Activated CD8-positive, alpha-beta memory T cell treated with anti-CD3 and anti-CD28 coated beads for 48 hours (primary cell): Measurements from ENCODE around the gene CHN1.

Experiments used
- DNase-seq, 3 experiments: peaks; one replicate each; pipeline ENCODE4 v3.0.0-alpha.2; 2020; ENCODE audit warnings: low read depth in 2 of 3, low spot score in 2 of 3

Gene CHN1

DNA sequence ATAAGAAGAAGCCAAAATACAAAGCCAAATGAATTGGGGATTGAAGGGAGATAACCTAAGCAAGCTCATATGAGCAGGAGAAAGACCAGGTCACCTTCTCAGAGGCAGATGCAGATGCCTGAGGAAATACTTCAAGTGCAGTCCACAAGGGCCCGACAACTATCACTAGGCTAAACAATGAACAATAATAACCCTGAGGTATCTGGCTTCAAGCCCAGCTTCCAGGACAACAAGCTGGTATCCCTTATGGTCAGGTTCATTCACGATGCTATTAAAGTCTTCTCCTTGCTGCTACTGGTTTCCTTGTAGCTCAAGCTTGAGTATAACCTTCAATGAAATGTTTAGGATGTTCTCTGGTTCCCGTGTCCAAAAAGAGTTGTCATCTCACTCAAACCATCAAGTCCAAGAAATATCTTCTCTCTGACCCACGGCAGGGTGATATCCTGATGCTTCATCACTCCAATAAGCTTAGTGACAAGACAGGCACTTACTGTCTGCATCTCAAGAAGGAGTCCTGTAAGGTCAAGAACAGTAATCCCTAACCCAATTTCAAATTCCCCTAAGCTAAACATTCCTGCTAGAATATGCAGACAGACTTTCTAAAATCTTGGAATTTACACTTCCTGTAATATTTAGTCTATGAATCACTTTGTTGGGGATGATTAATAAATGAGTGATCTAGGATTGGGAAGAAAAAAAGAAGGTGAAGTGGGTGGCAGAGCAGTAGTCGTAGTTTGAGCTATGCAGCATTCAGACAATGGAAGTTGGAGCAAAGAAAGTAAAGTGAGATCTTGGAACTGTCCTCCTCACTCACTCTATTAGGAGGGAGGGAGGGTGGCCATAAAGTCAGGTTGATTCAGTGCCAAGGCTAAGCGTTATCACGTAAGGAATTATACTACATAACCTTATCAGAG, 33.1 kb downstream of the CHN1 start:
- DNase-seq: no peak

DNA sequence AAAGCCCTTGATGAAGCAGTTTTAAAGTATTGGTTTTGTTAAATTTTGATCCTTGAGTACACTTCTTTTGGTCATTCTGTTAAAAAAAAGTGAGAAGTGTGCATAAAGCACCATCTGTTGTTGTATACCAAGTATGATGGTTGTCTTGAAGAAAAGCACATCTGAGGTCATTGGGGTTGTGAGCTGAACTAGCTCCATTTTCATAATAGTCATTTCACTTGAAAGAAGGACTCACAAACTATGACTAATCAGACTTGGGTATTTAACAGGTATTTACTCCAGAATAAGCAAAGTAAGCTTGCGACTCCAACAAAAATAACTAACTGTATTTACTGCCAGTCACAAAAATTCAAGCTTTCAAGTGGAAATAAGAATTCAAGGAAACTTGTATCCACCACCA, 35.1 kb downstream of the CHN1 start:
- no peak for DNase-seq

DNA sequence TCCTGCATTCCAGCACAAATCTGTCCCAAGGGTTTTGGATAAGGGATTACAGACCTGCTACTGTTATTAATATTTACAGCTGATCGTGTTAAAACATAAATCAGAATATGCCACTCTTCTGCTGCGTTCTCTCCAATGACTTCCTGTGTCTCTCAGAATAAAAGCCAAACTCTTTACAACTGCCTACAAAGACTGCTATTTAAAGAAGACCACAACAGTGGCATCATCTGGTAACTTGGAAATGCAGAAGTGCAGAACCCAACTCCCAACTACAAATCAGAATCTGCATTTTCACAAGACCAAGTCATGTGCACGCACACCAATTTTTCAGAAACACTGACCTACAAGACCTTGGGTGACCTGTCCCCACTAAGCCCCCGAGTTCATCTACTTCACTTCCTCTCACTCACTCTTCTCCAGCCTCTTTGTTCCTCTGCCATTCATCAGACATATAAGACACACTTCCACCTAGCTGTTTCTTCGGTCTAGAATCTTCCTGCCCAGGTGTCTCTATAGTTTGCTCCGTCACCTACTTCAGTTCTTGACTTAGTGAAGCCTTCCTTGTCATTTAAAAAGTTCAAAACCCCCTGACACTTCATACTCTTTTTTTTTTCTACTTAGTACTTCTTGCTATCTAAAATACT, 36.0 kb downstream of the CHN1 start:
- no peak for DNase-seq

DNA sequence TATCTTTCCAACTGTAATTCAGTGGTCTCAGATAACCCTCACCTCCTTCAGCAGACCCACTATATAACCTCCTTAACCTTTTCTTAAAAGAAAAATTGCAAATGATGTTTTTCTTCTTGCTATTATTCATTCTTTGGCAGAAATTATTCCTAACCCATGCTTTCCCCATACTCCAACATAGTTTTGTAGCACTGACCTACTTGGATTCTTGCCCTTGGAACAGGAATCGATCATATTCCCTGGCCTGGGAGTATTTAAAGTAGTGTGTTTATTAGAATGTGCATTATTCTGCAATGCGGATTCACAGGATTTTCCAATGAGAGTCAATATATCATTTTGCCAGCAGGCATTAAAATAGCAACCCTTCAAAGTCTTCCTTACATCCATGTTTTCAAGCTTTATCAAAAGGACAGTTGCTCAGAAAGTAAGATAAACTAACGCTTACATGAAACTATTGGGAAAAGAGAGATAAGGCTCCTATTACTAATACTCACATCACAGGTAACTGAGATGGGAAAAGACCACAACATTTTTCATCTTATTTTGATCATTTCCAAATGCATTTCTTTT, 37.4 kb downstream of the CHN1 start:
- no peak for DNase-seq

DNA sequence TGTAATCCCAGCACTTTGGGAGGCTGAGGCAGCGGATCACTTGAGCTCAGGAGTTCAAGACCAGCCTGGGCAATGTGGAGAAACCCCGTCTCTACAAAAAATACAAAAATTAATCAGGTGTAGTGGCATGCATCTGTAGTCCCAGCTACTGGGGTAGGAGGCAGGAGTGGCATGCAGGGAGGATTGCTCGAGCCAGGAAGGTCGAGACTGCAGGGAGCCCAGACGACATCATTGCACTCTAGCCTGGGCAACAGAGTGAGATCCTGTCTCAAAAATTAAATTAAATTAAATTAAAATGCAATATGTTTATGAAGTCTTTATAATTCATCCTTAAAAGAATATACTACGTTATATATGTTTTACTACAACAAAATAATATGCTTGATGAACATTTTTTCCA, 38.1 kb downstream of the CHN1 start:
- no peak for DNase-seq

DNA sequence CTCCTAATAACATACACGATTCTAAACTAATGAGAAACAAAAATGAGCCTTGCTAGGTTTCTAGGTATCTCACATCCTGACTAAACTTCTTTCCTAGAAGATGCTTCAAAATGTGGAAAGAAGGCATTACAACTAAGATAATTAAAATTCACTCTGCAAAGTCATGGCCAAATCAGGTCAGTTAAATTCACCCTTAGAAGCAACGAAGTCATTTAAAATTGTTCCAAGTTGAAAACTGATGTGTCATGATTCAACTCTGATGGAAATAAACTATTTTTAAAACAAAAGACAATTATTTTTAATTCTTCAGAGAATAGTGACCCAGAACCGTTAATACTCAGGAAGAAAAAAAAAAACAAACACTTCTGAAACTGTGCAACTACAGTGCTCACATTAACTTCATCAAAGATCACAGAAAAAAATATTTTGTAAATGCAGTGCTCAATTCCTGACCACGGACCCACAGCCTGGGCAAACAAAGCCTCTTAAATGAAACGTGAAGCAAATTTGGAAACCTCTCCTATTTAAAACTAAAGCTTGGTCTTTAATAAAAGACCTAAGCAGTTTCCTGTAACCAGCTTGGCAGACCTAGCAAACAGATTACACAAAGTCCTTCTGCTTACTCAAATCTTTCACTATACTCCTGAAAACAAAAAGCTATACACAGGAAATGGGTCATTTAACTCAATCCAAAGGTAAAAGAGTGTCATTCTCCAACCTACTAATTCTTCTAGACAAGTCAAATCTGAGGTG, 39.0 kb downstream of the CHN1 start:
- no peak for DNase-seq

DNA sequence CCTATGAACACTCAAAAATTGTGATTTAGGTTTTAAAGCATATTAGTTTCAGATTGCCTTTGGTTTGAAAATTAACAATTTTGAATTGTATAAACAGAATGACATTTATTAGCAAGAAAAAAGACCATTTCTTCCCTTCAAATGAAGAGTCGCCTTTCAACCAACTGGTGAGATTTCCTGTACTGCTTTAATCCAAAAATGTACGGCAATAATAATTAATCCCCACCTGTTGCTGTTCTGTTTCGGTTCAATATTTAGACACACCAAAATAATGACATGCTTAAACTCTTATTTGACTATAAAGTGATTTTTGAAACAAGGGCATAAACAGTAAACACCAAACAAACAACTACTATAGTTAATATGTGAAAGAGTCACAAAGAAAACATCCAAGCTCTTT, 39.6 kb downstream of the CHN1 start:
- DNase-seq: no peak

DNA sequence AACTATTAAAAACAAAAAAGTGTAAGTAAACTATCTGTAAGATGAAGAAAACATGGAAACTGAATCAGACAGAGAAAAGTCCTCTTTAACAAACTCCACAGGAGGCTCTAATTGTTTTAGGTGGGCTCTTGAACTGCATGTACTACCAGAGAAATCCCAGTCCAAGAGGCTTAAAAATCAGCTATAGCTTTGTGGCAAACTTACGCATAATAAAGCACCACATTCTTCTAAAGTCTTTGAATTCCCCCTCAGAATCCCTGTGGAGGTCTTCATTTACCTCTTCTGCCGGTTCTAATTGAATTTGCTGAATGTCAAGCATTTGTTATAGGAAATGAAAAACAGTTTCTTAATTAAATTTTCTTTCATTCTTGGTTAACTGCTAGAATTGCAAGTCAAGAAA, 40.8 kb downstream of the CHN1 start:
- DNase-seq: no peak

DNA sequence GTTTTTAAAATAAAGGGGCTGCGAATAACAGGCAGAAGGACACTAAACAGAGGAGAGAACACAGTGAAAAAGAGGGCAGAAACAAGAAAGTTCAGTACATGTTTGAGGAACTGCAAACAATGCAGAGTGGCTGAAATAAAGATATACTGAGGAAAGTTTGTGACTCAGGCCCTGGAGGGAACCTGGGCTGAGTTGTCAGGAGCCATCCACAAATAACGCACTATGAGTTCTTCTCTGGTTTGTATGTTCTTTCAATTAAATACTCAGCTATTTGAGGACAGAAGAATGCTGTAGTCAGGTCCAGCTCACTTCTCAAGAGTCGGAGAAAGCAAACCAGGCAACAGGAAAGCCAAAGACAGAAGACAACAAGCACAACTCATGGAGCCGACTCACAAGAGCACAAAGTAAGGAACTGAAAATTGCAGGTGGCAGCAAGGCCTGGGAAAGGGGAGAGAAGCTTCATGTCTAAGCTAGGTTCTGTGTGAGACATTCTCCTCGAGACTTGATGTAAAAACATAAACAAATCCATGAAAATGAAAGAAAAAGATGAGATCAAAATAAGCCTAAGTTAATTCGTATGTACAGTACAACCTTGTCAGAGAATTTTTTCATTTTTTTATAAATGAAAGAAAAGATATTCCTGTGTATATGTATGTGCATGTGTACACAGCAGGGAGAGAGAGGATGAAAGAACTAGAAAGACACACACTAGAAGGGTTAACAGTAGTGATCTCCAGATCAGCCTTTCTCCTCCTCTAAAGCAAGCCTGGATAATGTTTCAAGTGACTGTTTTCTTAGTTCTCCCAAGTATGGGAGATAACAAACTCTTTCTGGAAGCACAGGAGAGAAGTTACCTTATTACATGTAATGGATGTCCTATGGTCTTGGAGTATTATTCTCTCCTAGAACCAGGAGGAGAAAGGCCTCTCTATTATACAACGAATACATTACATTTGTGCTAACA, 41.5 kb downstream of the CHN1 start:
- no peak for DNase-seq

DNA sequence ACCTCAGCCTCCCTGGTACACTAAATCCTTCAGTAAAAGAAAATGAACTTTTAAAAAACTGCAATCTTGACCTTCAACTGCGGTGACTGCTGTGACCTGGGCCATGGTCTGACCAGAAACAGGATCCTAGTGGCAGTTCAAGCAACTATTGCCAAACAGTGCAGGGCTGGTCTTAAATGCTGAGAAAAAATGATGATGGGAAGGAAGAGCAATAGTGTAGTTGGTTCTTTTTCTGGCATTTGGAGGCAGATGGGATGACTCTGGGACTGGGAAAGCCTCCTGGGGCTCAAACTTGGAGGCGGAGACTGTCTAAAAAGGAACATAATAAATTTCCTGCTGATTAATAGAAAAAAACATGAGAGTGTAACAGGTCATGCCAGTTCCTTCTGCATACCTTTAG, 45.4 kb downstream of the CHN1 start:
- no peak for DNase-seq

DNA sequence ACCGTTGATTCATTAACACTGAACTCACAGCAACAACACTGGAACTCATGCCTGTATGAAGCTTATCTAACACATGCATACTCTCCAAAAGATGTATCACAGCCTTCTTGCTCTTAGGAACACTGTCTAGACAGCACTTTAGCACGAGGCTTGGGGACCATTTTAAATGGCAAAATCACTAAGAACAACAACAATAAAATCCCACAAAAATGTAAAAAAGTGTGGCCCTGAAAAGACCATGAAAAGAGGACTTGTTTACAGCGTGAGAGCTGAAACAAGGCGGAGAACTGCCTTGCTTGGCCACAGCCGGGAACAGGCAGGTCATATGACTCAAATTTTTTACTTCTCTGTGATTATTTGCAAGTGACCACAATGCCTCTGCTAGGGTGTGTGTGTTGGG, 48.1 kb downstream of the CHN1 start:
- no peak for DNase-seq

DNA sequence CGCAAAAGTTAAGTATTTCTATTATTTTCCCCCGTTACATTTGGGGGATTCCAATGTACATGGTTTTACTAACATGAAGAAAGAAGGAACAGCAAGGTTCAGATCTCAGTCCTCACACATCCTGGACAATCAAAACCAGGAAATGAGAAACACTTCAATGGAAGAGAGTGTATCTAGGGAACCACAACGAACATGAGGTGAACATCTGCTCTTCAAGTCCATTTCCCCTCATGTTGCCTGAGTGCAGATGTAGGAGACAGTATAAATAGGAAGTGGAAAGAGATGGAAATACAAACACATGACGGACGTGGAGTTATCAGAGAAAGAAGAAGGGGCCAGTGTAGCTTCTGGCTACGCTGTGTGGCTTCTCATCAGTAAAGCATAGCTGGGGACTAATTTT, 52.6 kb downstream of the CHN1 start:
- no peak for DNase-seq

DNA sequence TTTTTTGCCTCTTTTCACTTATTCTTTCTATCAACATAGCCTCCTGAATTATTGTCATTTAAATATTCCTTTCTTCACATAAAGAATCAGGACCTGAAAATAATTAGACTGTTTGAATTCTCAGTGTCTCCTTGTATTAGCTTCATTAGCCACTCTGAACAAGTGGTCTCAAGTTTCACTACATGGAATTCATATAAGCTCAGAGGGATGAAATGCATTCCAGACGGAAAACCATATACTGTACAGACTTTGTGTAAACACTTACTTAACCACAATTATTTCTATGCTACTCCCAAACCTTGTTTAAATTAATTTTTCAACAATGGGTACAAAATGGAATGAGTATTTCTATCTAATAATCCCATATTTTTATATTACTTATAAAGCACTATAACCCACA, 53.4 kb downstream of the CHN1 start:
- no peak for DNase-seq

DNA sequence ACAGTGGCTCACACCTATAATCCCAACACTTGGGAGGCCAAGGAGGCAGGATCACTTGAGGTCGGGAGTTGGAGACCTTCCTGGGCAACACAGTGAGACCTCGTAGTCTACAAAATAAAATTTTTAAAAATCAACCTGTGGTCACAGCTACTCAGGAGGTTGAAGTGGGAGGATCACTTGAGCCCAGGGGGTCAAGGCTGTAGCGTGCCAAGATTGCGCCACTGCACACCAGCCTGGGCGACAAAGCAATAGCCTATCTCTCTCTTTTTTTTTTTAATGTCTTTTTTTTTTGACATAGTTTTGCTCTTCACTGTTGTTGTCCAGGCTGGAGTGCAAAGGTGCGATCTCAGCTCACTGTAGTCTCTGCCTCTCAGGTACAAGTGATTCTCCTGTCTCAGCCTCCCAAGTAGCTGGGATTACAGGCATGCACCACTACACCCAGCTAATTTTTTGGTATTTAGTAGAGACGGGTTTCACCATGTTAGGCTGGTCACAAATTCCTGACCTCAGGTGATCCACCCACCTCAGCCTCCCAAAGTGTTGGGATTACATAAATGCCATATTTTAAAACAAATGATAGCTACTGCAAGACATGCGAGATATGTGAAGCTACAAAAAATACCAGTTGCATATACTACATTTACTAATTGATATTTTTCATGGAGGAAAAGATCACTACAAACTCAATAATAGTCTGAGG, 55.0 kb downstream of the CHN1 start:
- no peak for DNase-seq

DNA sequence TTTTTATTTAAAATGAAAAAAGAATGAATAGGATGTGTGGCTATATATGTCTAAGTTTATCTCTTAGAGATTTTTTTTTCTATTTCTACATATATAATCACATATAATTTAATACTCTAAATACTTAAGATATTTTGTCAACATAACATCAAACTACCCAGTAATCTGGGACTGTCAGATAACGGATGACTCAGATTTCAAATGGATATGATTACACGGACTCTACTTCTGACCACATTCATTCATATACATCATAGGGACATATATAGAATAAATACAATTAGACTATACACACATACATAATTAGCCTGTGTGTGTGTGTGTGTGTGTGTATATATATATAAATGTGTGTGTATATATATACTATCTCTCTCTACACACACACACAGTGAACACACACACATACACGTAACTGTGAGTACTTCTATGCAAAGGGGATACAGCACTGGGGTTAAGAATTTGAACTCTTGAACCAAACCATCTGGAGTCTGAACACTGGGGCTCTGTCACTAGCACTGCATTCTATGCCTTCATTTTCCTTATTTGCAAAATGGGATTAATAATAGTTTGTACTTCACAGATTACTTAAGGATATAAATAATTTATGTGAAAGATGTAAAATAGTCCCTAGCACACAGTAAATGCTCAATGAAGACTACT, 59.5 kb downstream of the CHN1 start:
- no peak for DNase-seq

DNA sequence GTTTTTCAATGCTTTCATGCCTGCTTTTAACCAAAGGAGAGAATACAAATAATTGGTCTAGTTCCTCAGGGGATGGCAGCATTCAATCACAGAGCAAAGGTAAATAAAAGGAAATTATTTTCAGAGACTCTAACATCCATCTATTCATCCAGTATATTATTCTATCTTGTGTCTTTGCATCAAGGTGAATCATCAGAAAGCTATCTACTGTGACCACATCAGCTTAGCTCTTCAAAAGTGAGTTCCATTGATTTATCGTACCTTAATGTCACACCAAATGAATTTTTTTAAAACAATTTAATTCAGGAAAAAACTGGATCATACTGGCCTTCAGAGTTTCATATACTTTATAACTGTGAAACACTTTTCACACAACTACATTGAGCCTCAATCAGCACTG, 66.1 kb downstream of the CHN1 start:
- DNase-seq: no peak

DNA sequence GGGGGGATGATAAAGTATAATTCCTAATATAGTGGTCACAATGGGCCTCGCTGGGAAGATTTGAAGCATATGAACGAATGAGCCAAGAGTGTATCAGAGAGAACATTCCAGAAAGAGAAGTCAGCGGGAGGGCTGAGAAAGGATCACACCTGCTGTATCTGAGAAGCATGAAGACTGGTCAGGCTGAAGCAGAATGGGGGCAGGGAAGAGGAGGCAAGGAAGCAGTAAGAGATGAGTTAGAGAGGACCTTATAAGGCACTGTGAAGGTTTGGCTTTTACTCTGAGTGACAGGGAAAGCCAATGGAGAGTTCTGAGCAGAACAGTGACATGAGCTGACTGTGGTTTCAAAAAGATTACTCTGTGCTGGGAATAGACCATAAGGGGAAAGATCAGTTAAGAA, 73.5 kb downstream of the CHN1 start:
- no peak for DNase-seq

DNA sequence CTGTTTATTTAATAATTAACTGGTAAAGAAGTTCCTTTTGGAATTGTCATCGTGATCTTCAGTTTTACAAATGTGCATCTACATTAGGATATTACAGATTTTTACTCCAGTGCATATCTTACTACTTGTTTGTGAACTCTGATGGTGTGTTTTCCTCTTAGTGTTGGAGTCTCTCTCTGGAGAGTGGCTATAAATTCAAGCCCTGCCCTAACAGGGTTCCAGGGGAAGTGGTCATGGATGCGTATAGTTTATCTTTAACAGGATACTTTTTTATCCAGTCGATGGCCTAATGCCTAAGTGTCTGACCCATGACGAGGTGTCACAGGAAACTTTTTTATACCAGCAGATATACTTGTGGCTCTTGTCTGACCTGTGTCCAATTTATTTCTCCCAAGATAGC, 75.4 kb downstream of the CHN1 start:
- no peak for DNase-seq

DNA sequence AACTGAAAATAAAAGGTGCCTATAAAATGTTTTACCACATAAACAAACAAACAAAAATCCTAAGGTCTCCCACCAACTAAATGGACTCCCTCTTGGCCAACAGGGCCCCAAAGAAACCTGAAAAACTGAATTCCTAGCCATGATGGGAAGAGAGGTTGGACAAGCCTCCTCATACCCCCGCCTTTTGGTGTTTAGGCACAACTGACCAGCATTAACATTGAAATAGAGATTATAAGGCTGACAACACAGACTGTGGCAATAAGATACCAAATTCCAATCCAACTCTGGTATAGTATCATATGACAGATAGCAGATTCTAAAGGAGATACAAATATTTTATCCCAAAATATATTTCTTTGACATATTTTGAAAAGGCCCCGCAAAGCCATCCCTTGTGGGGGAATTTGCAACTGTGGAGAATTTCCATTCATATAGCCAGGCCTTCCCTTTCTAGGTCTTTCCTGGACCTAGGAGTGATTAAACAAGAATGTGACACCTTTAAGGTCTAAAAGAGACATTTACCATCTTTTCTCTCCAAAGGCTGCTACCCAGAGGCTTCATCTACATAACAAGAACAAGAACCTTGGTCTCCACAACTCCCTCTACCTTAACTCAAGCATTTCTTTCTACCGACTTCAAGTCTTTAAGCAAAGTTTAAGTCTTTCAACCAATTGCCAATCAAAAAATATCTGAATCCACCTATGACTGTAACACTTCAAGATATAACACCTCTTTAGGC, 80.0 kb downstream of the CHN1 start:
- no peak for DNase-seq
